ENCODE measurements around the gene ZNF841. TPM values are rescaled to one million over a fixed set of nuclear protein-coding genes. Genes with fewer than 3 reads are reported as not detected.
"Not testable (repeated sequence)": the region's sequence is repeated elsewhere in the genome, so short reads cannot be mapped to it uniquely, and the experiment has no call there.

The ZNF841 gene
- total RNA-seq, 1 donor from 2014 or later: 25.5 TPM

GRCh38 chr19:52066258-52066863, 29.2 kb downstream of the ZNF841 start:
- DNase-seq (ENCODE audit: low spot score): no peak

- no peak for DNase-seq (ENCODE audit: low spot score)
Measured at GRCh38 chr19:52065399-52065798, 30.2 kb downstream of the ZNF841 start.

- not testable (repeated sequence) for DNase-seq (ENCODE audit: low spot score)
Measured at GRCh38 chr19:52056480-52056879, 39.1 kb downstream of the ZNF841 start.

GRCh38 chr19:52051736-52052135, 43.8 kb downstream of the ZNF841 start:
- DNase-seq (ENCODE audit: low spot score): not testable (repeated sequence)

- peak; percentile 94 for DNase-seq (ENCODE audit: low spot score)
Measured at GRCh38 chr19:52048555-52049501, 46.7 kb downstream of the ZNF841 start, which contains the start of gene ZNF432. ZNF432 (minus strand) TSS chr19:52048838; CDS start chr19:52046868, 1,970 bp downstream.

- no peak for DNase-seq (ENCODE audit: low spot score)
Measured at GRCh38 chr19:52039169-52039568, 56.4 kb downstream of the ZNF841 start.

- no peak for DNase-seq (ENCODE audit: low spot score)
Measured at GRCh38 chr19:52034051-52034728, 61.4 kb downstream of the ZNF841 start.

GRCh38 chr19:52028780-52029123, 66.8 kb downstream of the ZNF841 start:
- DNase-seq (ENCODE audit: low spot score): no peak

- DNase-seq (ENCODE audit: low spot score): peak; percentile 89
Measured at GRCh38 chr19:52028027-52028779, 67.4 kb downstream of the ZNF841 start, which contains the start of gene ZNF614. ZNF614 (minus strand) TSS chr19:52028379; CDS start chr19:52025745, 2,634 bp downstream.

- not testable (repeated sequence) for DNase-seq (ENCODE audit: low spot score)
Measured at GRCh38 chr19:52026255-52026990, 69.1 kb downstream of the ZNF841 start.

GRCh38 chr19:52024478-52024877, 71.1 kb downstream of the ZNF841 start:
- DNase-seq (ENCODE audit: low spot score): not testable (repeated sequence)

GRCh38 chr19:52022193-52022592, 73.4 kb downstream of the ZNF841 start:
- DNase-seq (ENCODE audit: low spot score): no peak

- no peak for DNase-seq (ENCODE audit: low spot score)
Measured at GRCh38 chr19:52020506-52020905, 75.1 kb downstream of the ZNF841 start.

Other genes with a start within 250 kb of the ZNF841 start
- 16.8 TPM for gene ZNF577, start 207.8 kb downstream of the ZNF841 start, total RNA-seq
- gene ZNF649, start 190.7 kb downstream of the ZNF841 start, total RNA-seq: 13.9 TPM
- 7.9 TPM for gene ZNF613, start 168.3 kb downstream of the ZNF841 start, total RNA-seq
- 12.8 TPM for gene ZNF350, start 108.9 kb downstream of the ZNF841 start, total RNA-seq
- 12.2 TPM for gene ZNF615, start 87.6 kb downstream of the ZNF841 start, total RNA-seq
- 8.7 TPM for gene ZNF614, start 67.4 kb downstream of the ZNF841 start, total RNA-seq
- gene ZNF432, start 46.9 kb downstream of the ZNF841 start, total RNA-seq: 15.1 TPM
- gene ZNF616, start 44.2 kb upstream of the ZNF841 start, total RNA-seq: 13.4 TPM
- 16.7 TPM for gene ZNF836, start 75.9 kb upstream of the ZNF841 start, total RNA-seq
- 286 TPM for gene PPP2R1A, start 94.3 kb upstream of the ZNF841 start, total RNA-seq
- 17.4 TPM for gene ZNF766, start 173.8 kb upstream of the ZNF841 start, total RNA-seq
- gene ZNF480, start 201.4 kb upstream of the ZNF841 start, total RNA-seq: 15.5 TPM
- 6.0 TPM for gene ZNF610, start 240.5 kb upstream of the ZNF841 start, total RNA-seq

Measured in mucosa of gallbladder (tissue), 1 donor.